SU-DHL-6 (cell line): ENCODE results near the gene DLG1.

Experiments
- H2AFZ ChIP-seq: fragments of 200-600 bp; sonication (generic); 2 replicates; pipeline ENCODE4 v1.6.1; 2014; ENCODE audit warnings: low read depth, mild to moderate bottlenecking, moderate library complexity, mixed read lengths, antibody characterized with exemption, low read length; ENCODE audit not compliant: severe bottlenecking
- H3F3A ChIP-seq: fragments of 200-600 bp; shearing (Covaris generic); 2 replicates; pipeline ENCODE4 v1.6.0; 2016; ENCODE audit warnings: antibody characterized with exemption, mild to moderate bottlenecking; ENCODE audit not compliant: insufficient read depth
- H3K27ac ChIP-seq: fragments of 200-600 bp; sonication (generic); 2 replicates; pipeline ENCODE4 v1.5.1; 2016; ENCODE audit warnings: low read depth, mild to moderate bottlenecking, low read length, moderate library complexity, mixed read lengths
- H3K27me3 ChIP-seq: fragments of 200-600 bp; sonication (generic), shearing (Covaris generic); 2 replicates; pipeline ENCODE4 v1.6.0; 2014; ENCODE audit warnings: mild to moderate bottlenecking, low read length
- H3K36me3 ChIP-seq: fragments of 200-600 bp; sonication (generic); 2 replicates; pipeline ENCODE4 v1.6.1; 2014; ENCODE audit warnings: mild to moderate bottlenecking, low read length, mixed read lengths
- H3K4me2 ChIP-seq: fragments of 300-600, 200-600 bp; shearing (Covaris generic), sonication (generic); 2 replicates; pipeline ENCODE4 v1.6.0; 2014; ENCODE audit warnings: low read length, low read depth, mild to moderate bottlenecking; ENCODE audit not compliant: poor library complexity, severe bottlenecking
- H3K4me3 ChIP-seq: fragments of 200-600 bp; sonication (generic); 2 replicates; pipeline ENCODE4 v1.5.1; 2014; ENCODE audit warnings: antibody characterized with exemption, low read length, mild to moderate bottlenecking, mixed read lengths; ENCODE audit not compliant: insufficient read depth, poor library complexity, severe bottlenecking
- H3K79me2 ChIP-seq: fragments of 200-600 bp; sonication (generic); 2 replicates; pipeline ENCODE4 v1.6.1; 2014; ENCODE audit warnings: mild to moderate bottlenecking, low read length, moderate library complexity; ENCODE audit not compliant: insufficient read depth
- H3K9ac ChIP-seq: fragments of 200-600 bp; sonication (generic); 2 replicates; pipeline ENCODE4 v1.7.0; 2014; ENCODE audit warnings: mild to moderate bottlenecking, low read length
- H3K9me2 ChIP-seq: fragments of 200-600 bp; sonication (generic); replicated peaks from 2 replicates; pipeline ENCODE4 v1.6.1; 2014; ENCODE audit warnings: low read length; ENCODE audit not compliant: insufficient read depth
- H3K9me3 ChIP-seq: fragments of 200-600 bp; sonication (generic); 2 replicates; pipeline ENCODE4 v1.6.1; 2014; ENCODE audit warnings: low read length, mixed read lengths; ENCODE audit not compliant: insufficient read depth
- H4K20me1 ChIP-seq: fragments of 200-600 bp; sonication (generic); 2 replicates; pipeline ENCODE4 v1.6.1; 2014; ENCODE audit warnings: low read depth, mild to moderate bottlenecking, antibody characterized with exemption, low read length, moderate library complexity, mixed read lengths
- CTCF ChIP-seq: fragments of 200-600 bp; sonication (generic); IDR thresholded peaks from one replicate; pipeline ENCODE4 v1.5.1; 2017; ENCODE audit warnings: antibody characterized with exemption, mild to moderate bottlenecking, low read length, moderate library complexity; ENCODE audit not compliant: insufficient read depth, poor library complexity, severe bottlenecking
- EZH2phosphoT487 ChIP-seq: fragments of 200-600 bp; sonication (generic), shearing (Covaris generic); conservative IDR thresholded peaks from 2 replicates; pipeline ENCODE4 v1.6.1; 2018; ENCODE audit warnings: mild to moderate bottlenecking, antibody characterized with exemption, low read length, moderate library complexity, mixed read lengths

The DLG1 gene

GRCh38 chr3:197328198-197328597 is 29.8 kb upstream of the DLG1 start:
- Histone ChIP-seq H3K9me3 (no peaks in the 10 kb centered on the region), H3K27ac (no peak overlapping the region), H3K36me3 (no peaks in the 10 kb centered on the region), H2AFZ (no peak overlapping the region), H4K20me1 (no peaks in the 10 kb centered on the region), H3F3A (no peaks in the 10 kb centered on the region), H3K4me3 (no peak overlapping the region), H3K4me2 (no peak overlapping the region), H3K79me2 (no peaks in the 10 kb centered on the region), H3K27me3 (no peaks in the 10 kb centered on the region), H3K9ac (no peak overlapping the region), H3K9me2 (no peaks in the 10 kb centered on the region)
- TF ChIP-seq EZH2phosphoT487 = no peak
- TF ChIP-seq CTCF = no peak

- H3K27ac ChIP-seq = no peak overlapping the region
- no peaks in the 10 kb centered on the region for H4K20me1 ChIP-seq
- no peak overlapping the region for H3K9ac ChIP-seq
- no peak overlapping the region for H3K4me3 ChIP-seq
- H2AFZ ChIP-seq = no peak overlapping the region
- H3K9me2 ChIP-seq = no peaks in the 10 kb centered on the region
- H3K27me3 ChIP-seq = no peaks in the 10 kb centered on the region
- H3K4me2 ChIP-seq = no peak overlapping the region
- no peaks in the 10 kb centered on the region for H3K9me3 ChIP-seq
- no peaks in the 10 kb centered on the region for H3K36me3 ChIP-seq
- H3F3A ChIP-seq = no peaks in the 10 kb centered on the region
- no peak for TF ChIP-seq CTCF
- no peak for TF ChIP-seq EZH2phosphoT487
- H3K79me2 ChIP-seq = no peaks in the 10 kb centered on the region
Observed at GRCh38 chr3:197327701-197328100, 29.3 kb upstream of the DLG1 start.

- Histone ChIP-seq H3K4me2 (no peak overlapping the region), H3K9me3 (no peaks in the 10 kb centered on the region), H3F3A (no peaks in the 10 kb centered on the region), H3K79me2 (no peaks in the 10 kb centered on the region), H3K27ac (no peak overlapping the region), H4K20me1 (no peaks in the 10 kb centered on the region), H3K27me3 (no peaks in the 10 kb centered on the region), H3K36me3 (no peaks in the 10 kb centered on the region), H3K9ac (no peak overlapping the region), H3K4me3 (no peak overlapping the region), H3K9me2 (no peaks in the 10 kb centered on the region), H2AFZ (no peak overlapping the region)
- TF ChIP-seq EZH2phosphoT487 (no peak), CTCF (no peak)
Observed at GRCh38 chr3:197325773-197326172, 27.4 kb upstream of the DLG1 start.

- H3F3A ChIP-seq = no peaks in the 10 kb centered on the region
- no peaks in the 10 kb centered on the region for H3K9me3 ChIP-seq
- no peak overlapping the region for H3K9ac ChIP-seq
- H4K20me1 ChIP-seq = no peaks in the 10 kb centered on the region
- H2AFZ ChIP-seq = no peak overlapping the region
- H3K27me3 ChIP-seq = no peaks in the 10 kb centered on the region
- no peak overlapping the region for H3K4me3 ChIP-seq
- no peaks in the 10 kb centered on the region for H3K9me2 ChIP-seq
- H3K27ac ChIP-seq = no peak overlapping the region
- H3K36me3 ChIP-seq = no peaks in the 10 kb centered on the region
- no peaks in the 10 kb centered on the region for H3K79me2 ChIP-seq
- no peak overlapping the region for H3K4me2 ChIP-seq
- TF ChIP-seq EZH2phosphoT487 (no peak), CTCF (no peak)
Observed at GRCh38 chr3:197322149-197322548, 23.7 kb upstream of the DLG1 start.
